Measurements from ENCODE around the gene CDC42EP1.
"Not testable (repeated sequence)": the region's sequence is repeated elsewhere in the genome, so short reads cannot be mapped to it uniquely, and the experiment has no call there.

The CDC42EP1 gene, protein sequence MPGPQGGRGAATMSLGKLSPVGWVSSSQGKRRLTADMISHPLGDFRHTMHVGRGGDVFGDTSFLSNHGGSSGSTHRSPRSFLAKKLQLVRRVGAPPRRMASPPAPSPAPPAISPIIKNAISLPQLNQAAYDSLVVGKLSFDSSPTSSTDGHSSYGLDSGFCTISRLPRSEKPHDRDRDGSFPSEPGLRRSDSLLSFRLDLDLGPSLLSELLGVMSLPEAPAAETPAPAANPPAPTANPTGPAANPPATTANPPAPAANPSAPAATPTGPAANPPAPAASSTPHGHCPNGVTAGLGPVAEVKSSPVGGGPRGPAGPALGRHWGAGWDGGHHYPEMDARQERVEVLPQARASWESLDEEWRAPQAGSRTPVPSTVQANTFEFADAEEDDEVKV

DNA sequence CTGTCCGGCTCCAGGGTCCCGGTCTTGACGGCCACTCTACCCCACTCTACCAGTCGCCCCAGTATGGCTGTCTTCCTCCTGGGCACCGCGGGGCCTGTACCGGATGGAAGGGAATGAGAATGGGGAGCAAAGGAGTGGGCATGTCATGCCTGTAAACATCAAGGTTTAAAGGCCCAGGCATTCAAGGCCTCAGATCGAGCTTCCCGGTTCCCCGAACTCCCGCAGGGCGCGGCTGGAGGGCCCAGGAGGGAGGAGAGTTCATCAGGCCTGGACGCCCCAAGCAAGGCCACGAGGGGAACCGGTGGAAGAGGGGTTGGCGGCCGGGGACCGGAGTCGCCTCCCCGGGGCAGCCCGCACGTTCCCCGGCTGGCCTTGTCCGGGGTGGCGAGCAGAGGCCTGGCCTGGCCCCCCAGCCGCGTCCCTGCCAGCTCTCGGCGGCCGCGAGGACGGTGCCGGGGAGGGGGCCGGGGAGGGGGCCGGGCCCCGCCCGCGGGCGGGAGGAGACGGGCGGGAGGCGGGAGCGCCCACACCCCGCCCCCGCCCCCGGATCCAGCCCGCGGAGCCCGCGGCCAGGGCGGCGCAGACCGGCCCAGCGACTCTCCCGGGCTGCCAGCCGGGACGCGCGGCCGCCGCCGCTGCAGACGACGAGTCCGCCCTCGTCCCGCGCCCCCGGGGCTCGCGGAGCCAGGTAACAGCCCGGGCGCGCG, at the start of gene CDC42EP1:
Gene CDC42EP1, plus strand, starts transcription at position 580 of the 707 bp plus-strand sequence. CDS start 5,870 bp downstream, outside the sequence.
- DNase-seq: no peak

DNA sequence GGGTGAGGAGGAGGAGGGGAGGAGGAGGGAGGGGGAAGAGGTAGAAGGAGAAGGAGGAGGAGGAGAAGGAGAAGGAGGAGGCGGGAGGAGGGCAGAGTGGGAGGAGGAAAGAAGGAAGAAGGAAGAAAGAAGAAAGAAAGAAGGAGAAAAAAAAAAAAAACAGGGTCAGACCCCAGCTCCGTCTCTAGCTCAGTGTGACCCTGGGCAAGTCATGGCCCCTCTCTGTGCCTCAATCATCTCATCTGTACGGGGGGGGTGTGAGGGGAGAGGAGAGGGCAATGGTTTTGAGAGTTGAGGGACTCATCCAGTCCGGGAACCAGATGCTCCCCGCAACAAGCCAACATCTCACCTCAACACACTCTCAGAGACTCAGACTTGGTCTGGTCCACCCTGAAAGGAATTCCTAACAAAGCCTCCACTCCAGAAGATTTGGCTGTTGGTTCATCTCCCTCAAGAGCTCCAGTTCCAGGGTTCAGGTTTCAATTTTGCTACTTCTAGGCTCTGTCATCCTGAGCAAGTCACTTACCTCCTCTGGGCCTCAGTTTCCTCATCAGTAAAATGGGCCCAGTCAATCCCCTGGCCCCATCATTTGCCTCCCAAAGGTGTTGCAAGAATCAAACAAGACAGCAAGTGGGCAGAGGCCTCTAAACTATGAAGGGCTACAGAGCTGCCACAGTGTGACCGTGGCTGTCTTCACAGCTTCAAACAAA, 48.7 kb upstream of the CDC42EP1 start:
- DNase-seq: no peak

DNA sequence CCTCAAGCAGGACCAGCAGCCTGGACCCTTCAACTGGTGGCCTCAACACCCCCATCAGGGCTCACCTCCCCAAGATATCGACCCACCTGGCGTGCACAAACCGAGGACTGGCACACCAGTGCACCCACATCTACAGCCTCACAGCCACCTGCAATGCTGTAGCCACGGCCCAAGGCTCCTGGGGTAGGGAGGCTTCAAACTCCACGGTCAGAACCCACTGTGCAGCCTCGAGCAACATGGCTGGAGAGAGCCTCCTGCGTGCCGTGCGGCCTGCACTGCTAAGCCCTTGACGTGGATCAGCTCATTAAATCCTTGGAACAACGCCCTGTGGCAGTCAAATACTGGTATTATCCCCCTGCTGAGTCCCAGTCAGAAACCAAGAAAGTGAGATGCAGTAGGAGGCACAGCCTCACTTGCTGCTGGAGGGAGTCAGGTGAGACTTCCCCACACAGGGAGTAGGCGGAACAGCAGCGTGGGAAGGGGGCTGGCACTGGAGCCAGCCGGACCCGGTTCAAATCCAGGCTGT, 45.7 kb upstream of the CDC42EP1 start:
- no peak for DNase-seq

DNA sequence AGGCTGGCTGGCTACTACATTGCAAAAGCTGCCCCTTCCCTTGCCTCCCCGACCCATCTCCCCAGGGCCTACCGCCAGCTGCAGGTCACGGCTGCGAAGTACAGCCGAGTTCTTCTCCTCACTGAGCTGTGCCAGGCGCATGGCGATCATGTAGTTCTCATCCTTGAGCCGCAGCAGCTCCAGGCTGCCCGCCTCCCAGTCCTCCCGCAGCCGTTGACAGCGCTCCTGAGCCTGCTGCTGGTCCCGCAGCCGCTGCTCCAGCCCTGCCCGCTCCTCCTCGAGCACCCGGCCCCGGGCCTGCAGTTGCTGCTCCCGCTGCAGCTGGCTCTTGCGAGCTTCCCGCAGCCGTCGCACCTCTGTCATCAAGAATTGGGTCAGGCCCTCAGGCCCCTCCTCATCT, 44.4 kb upstream of the CDC42EP1 start:
- no peak for DNase-seq

DNA sequence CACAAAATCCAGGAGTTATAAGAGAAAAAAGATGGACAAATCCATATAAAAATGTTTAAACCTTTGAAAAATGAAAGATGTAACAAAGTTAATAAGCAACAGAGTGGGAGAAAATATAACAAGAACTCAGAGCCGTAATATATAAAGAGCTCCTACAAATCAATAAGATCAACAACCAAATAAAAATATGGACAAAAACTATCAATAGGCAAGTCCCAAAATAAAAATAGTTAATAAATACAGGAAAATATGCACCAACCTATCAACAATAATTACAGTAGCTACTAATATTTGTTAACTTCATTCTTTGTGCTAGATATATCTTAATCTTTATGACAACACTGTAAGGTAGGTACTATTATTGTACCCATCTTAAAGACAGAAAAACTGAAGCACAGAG, 43.8 kb upstream of the CDC42EP1 start:
- no peak for DNase-seq

DNA sequence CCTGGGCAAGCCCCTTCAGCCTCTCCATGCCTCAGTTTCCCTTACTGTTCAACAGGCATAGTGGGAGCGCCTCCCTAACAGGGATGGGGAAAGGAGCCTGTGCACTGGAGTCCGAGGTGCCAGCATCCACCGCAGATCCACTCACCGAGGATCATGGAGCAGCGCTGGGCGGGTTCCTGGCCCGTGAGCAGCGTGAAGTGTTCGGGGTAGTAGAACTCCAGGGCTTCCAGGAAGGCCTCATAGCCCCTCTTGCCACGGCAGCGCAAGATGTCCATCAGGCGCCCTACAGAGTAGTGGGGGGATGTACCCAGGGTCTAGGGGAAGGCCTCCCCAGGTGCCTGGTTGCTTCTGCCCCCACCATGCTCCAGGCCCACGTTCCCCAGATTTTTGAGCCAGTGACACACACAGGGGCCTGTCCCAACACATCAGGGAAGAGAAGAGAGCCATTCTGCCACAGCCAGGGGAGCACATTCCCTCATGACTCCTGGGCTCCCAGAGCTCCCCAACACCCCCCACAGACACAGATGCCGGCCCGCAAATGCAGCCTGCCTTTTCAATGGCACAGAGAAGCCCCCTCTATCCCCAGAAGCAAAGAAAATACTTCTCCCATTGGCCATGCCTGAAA, 42.3 kb upstream of the CDC42EP1 start:
- no peak for DNase-seq

DNA sequence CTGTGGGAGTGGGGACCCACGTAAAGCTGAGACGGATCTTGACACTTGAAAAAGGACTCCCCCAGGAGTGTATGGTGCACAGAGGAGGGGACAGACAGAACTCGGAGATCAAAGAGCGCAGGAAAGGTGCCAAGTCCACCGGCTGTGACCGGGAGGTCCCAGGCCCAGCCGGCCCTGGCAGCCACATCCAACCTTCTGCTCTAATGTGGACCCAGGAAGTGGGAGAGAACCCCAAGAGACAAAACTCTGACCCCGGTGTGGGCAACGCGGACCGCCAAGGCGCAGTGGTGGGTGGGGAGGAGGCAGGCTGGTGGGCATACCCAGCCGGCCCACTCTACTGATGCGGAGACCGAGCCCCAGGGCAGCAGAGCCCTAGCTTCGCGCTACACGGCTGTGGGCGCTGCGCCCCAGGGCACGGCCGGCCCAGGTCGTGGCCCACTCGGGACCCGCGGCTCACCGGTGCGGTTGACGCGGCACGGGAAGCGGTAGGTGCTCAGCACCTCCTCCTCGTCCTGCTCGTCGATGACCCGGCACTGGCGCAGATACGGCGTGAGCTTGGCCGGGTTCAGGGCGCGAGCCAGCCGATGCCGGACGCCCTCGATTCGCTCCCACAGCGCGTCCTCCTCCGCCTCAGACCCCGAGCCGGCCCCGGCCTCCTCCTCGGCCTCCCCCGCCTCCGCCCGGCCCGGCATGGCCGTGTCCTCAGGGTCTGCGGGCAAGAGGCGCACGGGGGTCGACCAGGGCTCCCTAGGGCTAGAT, 41.6 kb upstream of the CDC42EP1 start:
- no peak for DNase-seq

DNA sequence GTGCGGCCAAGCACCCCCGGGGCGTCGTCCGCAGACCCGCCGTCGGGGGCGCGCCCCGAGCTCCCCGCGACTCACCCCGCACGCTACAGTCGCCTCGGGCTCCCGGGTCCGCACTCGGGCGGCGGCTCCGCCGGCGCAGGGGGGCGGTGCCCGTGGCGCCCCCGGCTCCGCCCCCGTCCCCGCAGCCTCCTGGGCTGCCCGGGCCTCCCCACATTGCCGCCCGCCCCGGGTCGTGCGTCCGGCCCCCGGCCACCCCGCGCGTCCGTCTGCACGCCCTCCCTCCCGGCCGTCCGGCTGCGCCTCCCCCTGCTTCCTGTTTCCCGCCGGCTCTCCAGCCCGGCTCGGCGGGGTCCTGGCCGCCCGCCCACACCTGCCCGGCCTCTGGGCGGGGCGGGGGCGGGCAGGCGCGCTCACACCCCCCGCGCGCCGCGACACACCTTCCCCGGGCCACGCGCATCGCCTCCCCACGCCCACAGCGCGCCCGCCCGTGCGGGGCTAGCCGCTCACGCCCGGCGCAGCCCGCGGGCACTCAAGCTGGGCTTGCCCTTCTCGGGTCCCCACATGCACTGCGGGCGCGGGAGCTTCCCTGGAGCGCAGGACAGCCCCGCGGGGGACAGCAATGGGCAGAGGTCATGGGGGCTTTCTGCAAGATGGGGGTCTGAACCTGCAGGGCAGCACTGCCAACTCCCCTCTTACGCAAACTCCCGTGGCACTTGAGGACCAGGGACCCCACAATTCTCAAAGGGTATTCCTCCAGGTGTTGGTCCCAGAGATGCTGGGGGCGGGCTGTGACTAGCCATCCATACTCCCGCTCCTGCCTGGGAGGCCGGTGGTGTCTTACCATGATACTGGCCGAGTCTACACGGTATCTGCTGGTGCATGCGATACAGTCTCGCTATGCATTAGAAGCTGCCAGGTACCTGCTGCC, 40.7 kb upstream of the CDC42EP1 start, which contains the start of gene CARD10:
Gene CARD10, minus strand, starts transcription at position 148 of the 928 bp plus-strand sequence. CDS start 215 bp downstream, outside the sequence.
- no peak for DNase-seq

DNA sequence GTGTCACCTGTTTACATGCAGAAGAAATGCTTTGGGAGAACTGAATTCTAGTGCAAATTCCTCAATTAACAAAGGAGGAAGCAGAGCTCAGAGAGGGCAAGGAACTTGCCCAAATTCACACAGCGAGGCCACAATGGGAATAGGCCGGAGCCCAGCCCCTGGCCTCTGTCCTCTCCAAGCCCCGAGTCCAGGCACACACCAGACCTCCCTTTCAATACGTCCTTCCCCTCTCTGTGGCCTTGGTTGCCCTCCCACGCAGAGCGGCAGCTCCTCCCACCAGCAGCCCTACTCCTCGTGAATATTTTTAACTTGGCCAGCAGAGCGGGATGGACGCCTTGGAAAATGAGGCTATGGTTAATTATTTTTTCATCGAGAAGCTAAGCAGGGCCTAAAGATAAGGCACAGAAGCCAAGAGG, 39.5 kb upstream of the CDC42EP1 start:
- DNase-seq: no peak

DNA sequence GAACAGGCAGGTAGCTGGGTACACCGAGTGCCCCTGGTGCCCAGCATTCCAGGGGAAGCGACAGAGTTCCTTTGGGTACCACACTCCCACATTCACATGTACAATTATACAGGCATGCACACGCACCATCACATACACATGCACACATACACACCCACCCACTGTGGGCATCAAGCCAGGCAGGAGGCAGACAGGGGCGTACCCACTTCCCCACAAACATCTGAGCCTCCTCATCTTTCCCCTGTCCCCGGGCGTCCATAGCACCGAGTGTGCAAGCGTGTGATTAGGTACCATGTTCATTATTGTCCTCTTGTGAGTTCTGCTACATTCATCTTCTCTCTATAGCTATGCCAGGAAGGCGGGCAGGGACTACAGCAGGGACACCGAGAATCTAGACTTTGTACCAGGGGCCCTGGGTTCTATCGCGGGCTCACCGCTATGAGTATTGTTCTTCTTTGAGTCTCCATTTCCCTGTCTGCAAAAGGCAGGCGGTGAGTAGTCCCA, 39.0 kb upstream of the CDC42EP1 start:
- no peak for DNase-seq

DNA sequence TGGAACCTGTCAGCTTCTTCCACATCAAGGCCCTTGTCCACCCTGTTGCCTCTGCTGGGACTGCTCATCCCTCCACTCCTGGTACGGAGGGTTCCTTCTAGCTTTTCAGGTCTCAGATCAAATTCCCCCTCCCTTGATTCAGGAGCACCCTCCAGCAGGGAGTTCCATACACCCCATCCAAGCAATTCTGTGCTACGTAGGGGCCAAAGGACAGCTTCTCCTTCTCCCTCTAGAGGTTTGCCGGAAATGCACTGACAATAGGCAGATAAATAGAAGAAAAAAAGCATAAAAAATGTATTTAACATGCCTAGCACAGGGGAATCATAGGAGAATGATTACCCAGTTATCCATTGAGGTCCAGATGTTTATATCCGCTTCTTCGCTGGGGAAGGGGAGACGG, 37.8 kb upstream of the CDC42EP1 start:
- DNase-seq: no peak

DNA sequence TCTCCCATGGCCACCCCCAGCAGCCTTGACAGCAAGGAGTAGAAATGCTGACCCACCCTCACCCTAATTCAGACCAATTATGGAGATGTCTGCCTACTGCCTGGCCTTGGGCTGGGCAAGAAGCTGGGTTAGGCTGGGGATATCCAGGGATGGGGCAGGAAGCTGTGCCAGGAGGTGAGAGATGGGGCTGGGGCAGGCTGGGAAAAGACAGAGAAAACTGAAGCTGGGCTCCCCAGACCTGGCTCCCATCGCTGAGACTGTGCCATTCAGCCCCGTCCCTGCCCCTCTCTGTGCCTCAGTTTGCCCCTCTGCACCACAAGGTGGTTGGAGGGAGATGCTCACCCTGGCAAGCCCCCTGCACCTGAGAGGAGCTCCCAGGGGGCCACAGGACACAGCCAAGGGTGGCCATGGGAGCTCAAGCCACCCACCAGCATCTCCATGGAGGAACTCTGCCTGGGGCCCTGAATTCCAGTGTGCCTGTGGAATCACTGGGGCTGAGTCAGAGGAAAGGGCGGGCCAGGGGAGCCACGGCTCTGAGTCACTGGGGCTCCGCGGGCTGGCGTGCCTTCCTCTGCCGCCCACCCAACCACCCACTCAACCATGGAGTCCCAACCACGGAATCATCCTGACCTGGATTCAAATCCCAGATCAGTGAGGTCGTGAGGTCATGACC, 35.1 kb upstream of the CDC42EP1 start:
- no peak for DNase-seq

DNA sequence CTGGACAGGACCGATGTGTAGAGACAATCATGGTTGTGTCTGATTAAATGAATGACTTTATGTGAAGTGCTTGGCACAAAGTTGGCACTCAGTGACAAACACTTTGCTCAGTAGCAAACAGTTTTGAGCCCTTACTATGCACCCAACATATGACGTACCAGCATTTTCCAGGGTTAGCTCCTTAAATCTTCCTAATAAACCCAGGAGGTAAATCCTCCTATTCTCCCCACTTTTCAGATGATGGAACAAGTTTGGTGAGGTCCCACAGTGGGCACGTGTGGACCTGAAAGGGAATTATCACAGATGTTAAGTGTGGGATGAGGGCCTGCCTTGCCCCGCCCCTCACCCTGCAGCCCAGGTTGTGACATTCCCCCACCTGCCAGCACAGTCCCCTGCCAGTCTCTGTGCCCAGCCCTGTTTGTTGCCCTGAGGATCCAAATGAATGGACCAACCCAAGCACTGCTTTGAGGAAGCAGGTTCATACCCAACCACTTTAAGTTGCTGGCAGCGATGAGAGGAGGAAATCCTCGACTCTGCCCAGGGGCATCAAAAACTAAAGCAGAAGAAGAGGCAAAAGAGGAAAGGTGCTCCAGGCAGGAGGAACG, 34.4 kb upstream of the CDC42EP1 start:
- DNase-seq: no peak

DNA sequence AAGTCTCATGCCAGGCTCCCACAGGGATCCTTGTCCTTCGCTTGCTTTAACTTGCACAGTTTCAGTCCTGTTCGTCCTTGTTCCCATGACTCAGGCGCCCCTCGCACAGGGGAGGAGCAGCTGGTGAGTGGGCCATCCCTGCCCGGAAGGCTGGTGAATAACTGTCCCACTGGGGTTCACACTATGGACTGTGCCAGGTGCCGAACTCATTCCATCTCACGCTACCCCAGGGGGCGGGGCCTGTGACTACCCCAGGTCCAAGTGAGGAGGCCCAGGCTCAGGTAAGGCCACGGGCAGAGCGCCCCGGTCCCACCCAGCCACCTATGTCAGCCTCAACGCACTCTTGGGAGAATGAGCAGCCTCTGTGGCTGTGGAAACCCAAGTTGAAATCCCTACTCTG, 33.9 kb upstream of the CDC42EP1 start:
- no peak for DNase-seq

DNA sequence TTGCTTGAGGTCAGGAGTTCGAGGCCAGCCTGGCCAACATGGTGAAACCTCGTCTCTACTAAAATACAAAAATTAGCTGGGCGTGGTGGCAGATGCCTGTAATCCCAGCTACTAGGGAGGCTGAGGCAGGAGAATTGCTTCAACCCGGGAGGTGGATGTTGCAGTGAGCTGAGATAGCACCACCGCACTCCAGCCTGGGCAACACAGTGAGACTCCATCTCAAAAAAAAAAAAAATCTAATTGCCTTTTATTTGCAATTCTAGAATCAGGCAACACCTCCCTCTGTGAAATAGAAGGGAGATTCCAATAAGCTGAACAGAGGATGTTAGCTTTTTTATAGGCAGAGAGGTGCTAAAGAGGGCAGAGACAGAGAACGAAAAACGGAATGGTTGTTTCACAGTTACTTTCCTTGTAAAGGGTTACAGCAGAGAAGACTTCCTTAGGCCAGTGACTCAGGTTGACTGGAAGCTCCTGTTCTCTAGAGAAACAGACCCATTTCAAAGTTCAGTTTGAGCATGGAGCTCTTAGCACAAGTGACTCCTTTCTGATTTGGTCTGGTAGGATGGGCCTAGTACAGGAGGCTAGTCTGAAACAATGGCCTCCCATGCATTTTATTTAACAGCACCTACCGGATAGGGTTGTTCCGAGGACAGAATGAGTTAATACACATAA, 33.1 kb upstream of the CDC42EP1 start:
- not testable (repeated sequence) for DNase-seq

DNA sequence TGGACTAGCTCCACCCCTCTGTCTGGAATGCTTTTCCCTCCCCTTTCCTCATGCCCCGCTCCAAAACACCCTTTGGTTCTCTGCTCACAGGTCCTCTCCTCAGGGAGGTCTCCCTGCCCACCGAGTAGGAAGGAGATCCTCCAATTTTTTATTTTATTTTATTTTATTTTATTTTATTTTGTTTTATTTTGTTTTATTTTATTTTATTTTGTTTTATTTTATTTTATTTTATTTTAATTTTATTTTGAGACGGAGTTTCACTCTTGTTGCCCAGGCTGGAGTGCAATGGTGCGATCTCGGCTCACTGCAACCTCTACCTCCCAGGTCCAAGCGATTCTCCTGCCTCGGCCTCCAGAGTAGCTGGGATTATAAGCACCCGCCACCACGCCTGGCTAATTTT, 32.3 kb upstream of the CDC42EP1 start:
- DNase-seq: not testable (repeated sequence)

DNA sequence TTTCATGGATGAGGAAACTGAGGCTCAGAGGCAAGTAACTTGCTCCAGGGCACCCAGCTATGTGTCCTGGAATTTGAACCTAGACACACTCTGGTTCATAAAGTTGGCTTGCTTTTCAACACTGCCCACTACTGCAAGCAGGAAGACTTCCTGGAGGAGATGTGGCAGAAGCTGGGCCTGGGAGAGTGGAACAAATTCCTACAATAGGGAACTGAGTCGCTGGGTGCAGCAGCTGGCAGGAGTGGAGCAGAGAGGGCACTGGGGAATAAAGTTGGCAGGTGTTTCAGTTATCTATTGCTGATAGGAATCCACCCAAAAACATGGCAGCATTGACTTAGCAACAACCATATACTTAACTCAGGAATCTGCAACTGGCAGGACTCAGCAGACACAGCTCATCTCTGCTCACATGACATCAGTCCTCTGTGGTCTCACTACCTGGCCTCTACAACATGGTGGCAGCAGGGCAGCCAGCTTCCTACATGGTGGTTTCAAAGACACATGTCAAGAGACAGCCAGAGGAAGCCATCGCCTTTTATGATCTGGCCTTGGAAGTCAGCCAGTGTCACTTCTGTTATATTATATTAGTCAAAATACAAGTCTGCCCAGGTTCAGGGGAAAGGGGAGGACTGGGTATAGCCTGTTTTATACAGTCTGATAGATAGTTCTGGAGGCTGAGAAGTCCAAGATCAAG, 30.5 kb upstream of the CDC42EP1 start:
- DNase-seq: no peak

DNA sequence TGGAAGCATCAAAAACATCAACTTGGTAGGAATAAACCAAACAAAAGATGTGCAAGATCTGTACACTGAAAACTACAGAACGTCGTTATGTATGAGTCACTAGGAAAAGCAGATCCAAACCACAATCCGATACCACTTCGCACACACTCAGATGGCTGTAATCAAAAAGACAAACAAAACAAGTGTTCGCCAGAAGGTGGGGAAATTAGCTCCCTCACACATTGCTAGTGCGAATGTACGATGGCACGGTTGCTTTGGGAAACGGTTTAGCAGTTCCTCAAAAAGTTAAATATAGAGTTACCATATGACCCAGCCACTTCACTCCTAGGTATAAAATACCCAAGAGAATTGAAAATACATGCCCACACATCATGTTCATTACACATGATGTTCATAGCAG, 26.3 kb upstream of the CDC42EP1 start:
- no peak for DNase-seq
